HG02588 (cell line): Measurements from ENCODE around the gene KIF21A.

Source experiments
- ATAC-seq: cut with Tn5 transposase; IDR thresholded peaks from one replicate; pipeline ENCODE4 v1.9.1; 2021; ENCODE audit warnings: mild to moderate bottlenecking, moderate library complexity; ENCODE audit not compliant: unreplicated experiment

KIF21A gene

DNA sequence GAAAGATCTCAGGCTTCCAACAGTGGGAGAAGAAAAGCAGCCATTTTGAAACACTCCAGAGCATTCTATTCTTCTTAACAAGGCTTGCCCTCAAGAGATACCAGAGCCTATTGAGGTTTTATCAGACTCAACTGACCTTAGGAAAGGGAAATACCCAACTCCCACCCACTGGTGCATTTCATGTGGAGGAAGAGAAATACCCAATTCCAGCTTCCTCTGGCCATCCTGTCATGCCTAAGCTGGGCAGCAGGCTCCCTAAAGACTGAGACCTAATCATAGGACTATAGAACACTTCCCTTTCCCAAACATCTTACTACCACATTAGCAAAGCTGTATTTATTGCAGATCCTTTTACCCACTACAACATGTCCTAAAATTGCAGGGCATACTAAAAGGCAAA is 164.5 kb downstream of the KIF21A start:
- ATAC-seq: no peak

DNA sequence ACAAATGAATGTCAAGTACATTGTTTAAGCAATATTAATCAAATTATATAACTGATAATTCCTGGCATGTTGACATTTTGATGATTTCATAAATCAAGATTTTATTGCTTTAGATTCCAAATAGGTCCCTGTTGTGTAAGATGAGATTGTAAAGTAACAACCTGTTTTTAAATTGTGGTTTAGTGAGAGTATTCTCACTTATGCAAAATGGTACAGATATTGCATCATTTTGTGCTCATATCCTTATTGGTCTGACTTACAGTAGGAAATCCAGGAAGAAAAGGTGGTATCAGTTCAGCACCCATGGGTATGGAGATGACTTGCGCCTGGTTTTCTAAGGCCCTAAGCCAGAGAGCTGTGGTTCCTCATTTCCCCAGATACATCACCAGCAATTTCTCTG is 165.5 kb downstream of the KIF21A start:
- ATAC-seq: no peak

DNA sequence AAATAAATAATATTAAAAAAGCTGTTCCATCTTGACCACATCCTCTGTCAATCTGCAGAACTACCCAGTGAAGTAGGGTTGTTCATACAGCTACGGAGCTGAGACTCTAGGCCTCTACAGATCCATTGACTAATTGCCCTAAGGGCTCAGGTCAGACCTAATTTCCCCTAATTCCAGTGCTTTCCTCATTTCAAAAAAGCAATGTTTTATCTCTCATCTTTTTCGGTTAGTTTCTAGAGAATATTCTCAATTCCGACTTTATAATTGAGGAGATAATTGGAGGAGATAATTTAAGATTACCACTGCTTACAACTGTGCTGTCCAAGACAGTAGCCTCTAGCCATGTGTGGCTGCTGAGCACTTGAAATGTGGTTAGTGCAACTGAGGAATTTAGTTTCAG is 167.1 kb downstream of the KIF21A start:
- no peak for ATAC-seq

DNA sequence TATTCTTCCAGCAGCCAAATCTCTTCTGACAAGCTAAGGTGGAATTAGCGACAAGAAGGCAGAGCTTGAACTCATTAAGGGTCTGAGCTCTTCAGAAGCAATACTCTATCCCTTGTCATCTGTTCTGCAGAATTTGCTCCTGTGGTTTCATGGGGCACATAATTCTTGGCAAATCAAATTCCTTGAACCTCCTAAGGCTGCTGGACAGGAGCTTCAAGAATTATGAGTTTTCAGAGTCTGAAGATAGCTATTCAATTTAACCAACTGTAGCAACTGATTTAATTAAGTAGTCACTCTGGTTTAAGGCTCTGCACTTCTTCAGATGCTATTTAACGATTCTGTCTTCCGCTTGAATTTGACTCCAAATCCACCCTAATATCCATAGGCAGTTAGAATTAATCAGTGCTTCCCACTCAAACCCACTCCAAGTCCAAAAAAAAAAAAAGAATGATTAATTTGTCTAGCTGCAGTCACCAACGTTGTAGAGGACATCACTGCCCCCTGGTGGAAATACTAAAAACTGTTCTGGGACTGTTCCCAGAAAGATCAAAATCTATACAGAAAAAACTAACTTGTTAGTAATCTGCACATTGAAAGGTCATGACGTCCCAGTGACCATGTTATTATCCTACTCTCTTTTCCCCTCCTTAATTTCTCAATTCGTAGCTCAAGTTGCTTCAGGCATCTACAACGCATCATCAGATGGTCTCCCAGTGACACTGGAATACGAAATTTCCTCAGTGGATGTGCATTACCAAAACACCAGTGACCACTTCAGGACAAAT is 169.9 kb downstream of the KIF21A start:
- ATAC-seq: peak; percentile 53

DNA sequence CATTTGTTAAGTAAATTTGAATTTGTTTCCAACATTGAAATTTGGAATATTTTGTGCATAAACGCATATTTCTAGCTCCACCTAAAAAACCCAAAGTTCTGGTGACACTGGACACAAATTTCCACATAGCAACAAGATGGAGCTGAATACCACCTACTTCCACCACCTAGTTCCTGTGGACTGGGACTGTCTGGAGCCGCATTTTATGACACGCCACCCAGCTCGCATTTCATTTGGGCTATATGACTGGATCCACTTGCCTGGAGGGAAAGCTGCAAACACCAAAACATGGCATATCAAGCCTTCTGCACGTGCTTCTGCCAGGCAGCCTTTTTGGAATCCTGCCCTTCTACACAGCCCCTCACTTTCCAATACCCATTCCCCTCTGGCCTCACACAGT is 173.4 kb downstream of the KIF21A start:
- ATAC-seq: no peak

DNA sequence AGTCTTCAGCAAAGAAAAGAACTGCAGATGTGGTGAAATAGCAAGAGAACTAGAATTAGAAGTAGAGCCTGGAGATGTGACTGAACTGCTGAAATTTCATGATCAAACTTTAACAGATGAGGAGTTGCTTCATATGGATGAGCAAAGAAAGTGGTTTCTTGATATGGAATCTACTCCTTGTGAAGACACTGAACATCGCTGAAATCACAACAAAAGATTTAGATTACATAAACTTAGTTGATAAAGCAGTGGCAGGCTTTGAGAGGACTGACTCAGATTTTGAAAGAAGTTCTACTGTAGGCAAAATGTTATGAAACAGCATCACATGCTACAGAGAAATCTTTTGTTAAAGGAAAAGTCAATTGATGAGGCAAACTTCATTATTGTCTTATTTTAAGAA is 175.0 kb downstream of the KIF21A start:
- no peak for ATAC-seq

DNA sequence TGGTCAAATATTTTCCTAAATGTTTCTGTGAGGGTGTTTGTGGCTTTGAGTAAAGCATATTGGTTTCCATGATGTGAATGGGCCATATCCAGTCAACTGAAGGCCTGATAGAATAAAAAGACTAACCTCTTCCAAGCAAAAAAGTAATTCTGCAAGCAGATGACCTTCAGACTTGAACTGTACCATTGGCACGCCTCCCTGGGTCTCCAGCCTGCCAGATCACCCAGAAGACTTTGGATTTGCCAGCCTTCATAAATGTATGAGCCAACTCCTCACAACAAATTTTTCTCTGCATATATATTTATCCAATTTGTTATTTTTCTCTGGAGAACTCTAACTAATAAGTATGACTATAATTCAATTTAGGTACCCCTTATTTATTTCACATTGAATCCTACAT is 190.3 kb downstream of the KIF21A start:
- ATAC-seq: no peak
